Lung (tissue), 12 donors: ENCODE results near the gene SPATS2. TPM values are rescaled to one million over a fixed set of nuclear protein-coding genes. Genes with fewer than 3 reads are reported as not detected.

ENCODE experiments used
- ATAC-seq: fragments of 200-7000 bp; cut with Tn5 transposase; one replicate; pipeline ENCODE4 v1.9.1; 2020; ENCODE audit warnings: moderate number of reproducible peaks; ENCODE audit not compliant: insufficient read depth, low FRiP score
- DNase-seq, 3 donors: peaks; one replicate each; pipeline ENCODE4 v3.0.0-alpha.2; 2013 to 2017
- H3K27ac ChIP-seq, 2 donors: one replicate each; pipeline ENCODE4 v1.5.1; 2013; ENCODE audit warnings: mild to moderate bottlenecking in 2 of 2, moderate library complexity in 2 of 2, control low read depth in 1 of 2, inconsistent platforms in 1 of 2, low read depth in 1 of 2, low read length in 1 of 2
- H3K27me3 ChIP-seq, 3 donors: one replicate each; pipeline ENCODE4 v1.5.1; 2013; ENCODE audit warnings: low read length in 2 of 3; ENCODE audit not compliant: control insufficient read depth in 3 of 3, insufficient read depth in 3 of 3
- H3K36me3 ChIP-seq, 4 donors: one replicate each; pipeline ENCODE4 v1.5.1; 2013; ENCODE audit warnings: low read length in 4 of 4, mild to moderate bottlenecking in 1 of 4, moderate library complexity in 1 of 4; ENCODE audit not compliant: control insufficient read depth in 4 of 4, insufficient read depth in 4 of 4
- H3K4me1 ChIP-seq, 5 donors: one replicate each; pipeline ENCODE4 v1.5.1; 2013; ENCODE audit warnings: low read length in 5 of 5, mild to moderate bottlenecking in 2 of 5, moderate library complexity in 1 of 5; ENCODE audit not compliant: control insufficient read depth in 5 of 5, insufficient read depth in 5 of 5
- H3K4me3 ChIP-seq: one replicate; pipeline ENCODE4 v1.5.1; 2013; ENCODE audit warnings: mild to moderate bottlenecking, control low read depth, moderate library complexity
- H3K9ac ChIP-seq, 2 donors: one replicate each; pipeline ENCODE4 v1.5.1; 2013; ENCODE audit warnings: low read length in 2 of 2, control low read depth in 1 of 2; ENCODE audit not compliant: insufficient read depth in 1 of 2
- H3K9me3 ChIP-seq, 4 donors: one replicate each; pipeline ENCODE4 v1.5.1; 2013; ENCODE audit warnings: low read length in 3 of 4, mild to moderate bottlenecking in 1 of 4, moderate library complexity in 1 of 4; ENCODE audit not compliant: control insufficient read depth in 4 of 4, insufficient read depth in 3 of 4
- CTCF ChIP-seq: IDR thresholded peaks from 2 replicates; pipeline ENCODE4 v1.5.1; 2012; ENCODE audit warnings: mild to moderate bottlenecking; ENCODE audit errors: control extremely low read depth, extremely low read depth
- WGBS, 2 donors: extraction: QIAGEN DNeasy Blood & Tissue Kit; methylation state at CpG; one replicate each; pipeline ENCODE4 v1.1.7; 2013; 5-methylcytosine and 5-hydroxymethylcytosine counted together
- polyA plus RNA-seq, 2 donors: library from polyadenylated mRNA; stranded (reverse); fragments of 200-250 nt; gene quantifications; one replicate each; pipeline ENCODE4 v1.2.1, GENCODE V29; 2013
- total RNA-seq, 2 donors: library from RNA; depleted of rRNA in 1 of 2; stranded (reverse); fragments of >200 nt in 1 of 2; gene quantifications; one replicate each; pipeline ENCODE4 v1.2.1, GENCODE V29; 2014 to 2021
- donor health status: control.
- donor health status: control.
- donor health status: Bipolar disorder and iron deficiency.
- donor health status: healthy.
- donor health status: DM: yes; HTN: yes; CAD: no.

Gene SPATS2
- total and polyA plus RNA-seq, 4 donors: 6.6 to 48.8 (median 10.0) TPM

- DNase-seq (no peak), ATAC-seq (no peak)
- WGBS, 2 donors: 67 to 75% methylated on average over 12 of the region's 12 CpGs
- Histone ChIP-seq H3K9ac (no peak overlapping the region), H3K36me3 (peaks cover 8 to 48% (median 17%) of the 10 kb centered on the region in 4 donors), H3K27me3 (no peaks in the 10 kb centered on the region), H3K27ac (no peak overlapping the region), H3K4me3 (no peak overlapping the region), H3K9me3 (no peaks in the 10 kb centered on the region), H3K4me1 (no peaks in the 10 kb centered on the region)
- TF ChIP-seq CTCF: no peak
Observed at GRCh38 chr12:49556391-49557186, 189.3 kb downstream of the SPATS2 start.

DNA sequence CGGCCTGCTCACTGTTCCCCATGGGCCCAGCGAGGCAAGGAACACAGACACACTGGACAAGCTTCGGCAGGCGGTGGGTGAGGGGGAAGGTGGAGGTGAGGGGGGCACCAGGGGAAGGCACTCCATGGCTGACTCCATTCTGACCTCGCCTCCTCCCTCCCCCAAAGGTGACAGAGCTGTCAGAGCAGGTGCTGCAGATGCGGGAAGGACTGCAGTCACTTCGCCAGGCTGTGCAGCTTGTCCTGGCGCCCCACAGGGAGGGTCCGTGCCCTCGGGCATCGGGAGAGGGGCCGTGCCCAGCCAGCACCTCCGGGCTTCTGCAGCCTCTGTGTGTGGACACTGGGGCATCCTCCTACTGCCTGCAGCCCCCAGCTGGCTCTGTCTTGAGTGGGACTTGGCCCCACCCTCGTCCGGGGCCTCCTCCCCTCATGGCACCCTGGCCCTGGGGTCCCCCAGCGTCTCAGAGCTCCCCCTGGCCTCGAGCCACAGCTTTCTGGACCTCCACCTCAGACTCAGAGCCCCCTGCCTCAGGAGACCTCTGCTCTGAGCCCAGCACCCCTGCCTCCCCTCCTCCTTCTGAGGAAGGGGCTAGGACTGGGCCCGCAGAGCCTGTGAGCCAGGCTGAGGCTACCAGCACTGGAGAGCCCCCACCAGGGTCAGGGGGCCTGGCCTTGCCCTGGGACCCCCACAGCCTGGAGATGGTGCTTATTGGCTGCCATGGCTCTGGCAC is 190.1 kb downstream of the SPATS2 start:
- WGBS, 2 donors: 90 to 93% methylated on average over 18 of the region's 18 CpGs
- Histone ChIP-seq H3K36me3 (peaks cover 13 to 53% (median 20%) of the 10 kb centered on the region in 4 donors), H3K27ac (no peak overlapping the region), H3K4me3 (no peak overlapping the region), H3K9me3 (no peaks in the 10 kb centered on the region), H3K4me1 (no peaks in the 10 kb centered on the region), H3K9ac (no peak overlapping the region), H3K27me3 (no peaks in the 10 kb centered on the region)
- no peak for ATAC-seq
- TF ChIP-seq CTCF: no peak
- no peak for DNase-seq

DNA sequence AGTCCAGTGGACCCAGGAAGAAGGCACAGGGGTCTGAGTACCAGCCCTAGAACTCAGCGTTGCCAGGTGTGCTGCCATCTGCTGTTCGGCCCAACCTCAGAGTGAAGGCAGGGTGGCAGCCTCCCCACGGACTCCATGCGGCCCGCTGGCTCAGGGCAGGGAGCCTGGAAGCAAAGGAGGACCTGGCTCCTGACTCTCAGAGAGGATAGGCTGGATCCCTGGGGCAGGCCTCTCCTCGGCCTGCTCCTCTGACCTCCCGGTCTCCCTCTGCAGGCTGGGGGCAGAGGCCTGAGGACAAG is 190.6 kb downstream of the SPATS2 start:
- ATAC-seq (no peak), DNase-seq (no peak)
- Histone ChIP-seq H3K4me1 (no peaks in the 10 kb centered on the region), H3K27me3 (no peaks in the 10 kb centered on the region), H3K9me3 (no peaks in the 10 kb centered on the region), H3K36me3 (peaks cover 16 to 56% (median 21%) of the 10 kb centered on the region in 4 donors), H3K27ac (no peak overlapping the region), H3K4me3 (no peak overlapping the region), H3K9ac (no peak overlapping the region)
- WGBS, 2 donors: 84 to 88% methylated on average over 7 of the region's 7 CpGs
- TF ChIP-seq CTCF: no peak
